Liver (tissue), 9 donors: Measurements from ENCODE around the gene DKKL1. TPM values are rescaled to one million over a fixed set of nuclear protein-coding genes. Genes with fewer than 3 reads are reported as not detected.

ENCODE experiments used
- DNase-seq: peaks from one replicate; pipeline ENCODE4 v3.0.0-alpha.2; 2017; ENCODE audit warnings: low spot score
- H3K27ac ChIP-seq, 2 donors: one replicate each; pipeline ENCODE4 v1.7.0; 2013; ENCODE audit warnings: inconsistent platforms in 2 of 2, low read length in 2 of 2, control low read depth in 1 of 2, low read depth in 1 of 2, mild to moderate bottlenecking in 1 of 2
- H3K27me3 ChIP-seq, 4 donors: one replicate each; pipeline versions ENCODE4 v1.6.1 to v1.7.0; 2013; ENCODE audit warnings: low read length in 3 of 4, inconsistent platforms in 1 of 4, mild to moderate bottlenecking in 1 of 4, moderate library complexity in 1 of 4; ENCODE audit not compliant: control insufficient read depth in 4 of 4, insufficient read depth in 4 of 4
- H3K36me3 ChIP-seq, 4 donors: one replicate each; pipeline versions ENCODE4 v1.6.1 to v1.7.0; 2013; ENCODE audit warnings: low read length in 3 of 4, mild to moderate bottlenecking in 3 of 4, low read depth in 1 of 4, moderate library complexity in 1 of 4; ENCODE audit not compliant: control insufficient read depth in 4 of 4, insufficient read depth in 3 of 4
- H3K4me1 ChIP-seq, 4 donors: one replicate each; pipeline versions ENCODE4 v1.6.1 to v1.7.0; 2013; ENCODE audit warnings: low read length in 3 of 4, mild to moderate bottlenecking in 3 of 4, moderate library complexity in 1 of 4; ENCODE audit not compliant: control insufficient read depth in 4 of 4, insufficient read depth in 4 of 4
- H3K4me3 ChIP-seq, 3 donors: one replicate each; pipeline versions ENCODE4 v1.6.1 to v1.7.0; 2013; ENCODE audit warnings: low read length in 3 of 3, control low read depth in 1 of 3, low read depth in 1 of 3, mild to moderate bottlenecking in 1 of 3
- H3K9ac ChIP-seq, 2 donors: one replicate each; pipeline ENCODE4 v1.7.0; 2013; ENCODE audit warnings: low read length in 2 of 2, mild to moderate bottlenecking in 2 of 2, moderate library complexity in 2 of 2, control low read depth in 1 of 2, low read depth in 1 of 2
- H3K9me3 ChIP-seq, 4 donors: one replicate each; pipeline versions ENCODE4 v1.6.1 to v1.7.0; 2013; ENCODE audit warnings: low read length in 3 of 4; ENCODE audit not compliant: control insufficient read depth in 4 of 4
- EGR1 ChIP-seq, 2 donors: IDR thresholded peaks; 2 replicates each; pipeline ENCODE4 v1.6.1; 2016 to 2018; ENCODE audit warnings: antibody characterized with exemption in 2 of 2, low read depth in 2 of 2
- FOXA2 ChIP-seq: IDR thresholded peaks from 2 replicates; pipeline ENCODE4 v1.6.1; 2016; ENCODE audit warnings: antibody characterized with exemption
- GABPA ChIP-seq, 2 donors: IDR thresholded peaks in 1 of 2; conservative IDR thresholded peaks in 1 of 2; 2 replicates each; pipeline ENCODE4 v1.6.1; 2016; ENCODE audit warnings: antibody characterized with exemption in 2 of 2, mild to moderate bottlenecking in 1 of 2, moderate library complexity in 1 of 2
- HNF4A ChIP-seq, 2 donors: conservative IDR thresholded peaks; 2 replicates each; pipeline ENCODE4 v1.6.1; 2016; ENCODE audit warnings: antibody characterized with exemption in 2 of 2, mild to moderate bottlenecking in 2 of 2
- JUND ChIP-seq, 2 donors: IDR thresholded peaks; 2 replicates each; pipeline ENCODE4 v1.6.1; 2016; ENCODE audit warnings: antibody characterized with exemption in 2 of 2
- NR2F2 ChIP-seq: IDR thresholded peaks from 2 replicates; pipeline ENCODE4 v1.6.1; 2016; ENCODE audit warnings: antibody characterized with exemption
- RAD21 ChIP-seq, 2 donors: IDR thresholded peaks; 2 replicates each; pipeline ENCODE4 v1.6.1; 2016; ENCODE audit warnings: antibody characterized with exemption in 2 of 2, mild to moderate bottlenecking in 2 of 2
- RXRA ChIP-seq, 2 donors: IDR thresholded peaks; 2 replicates each; pipeline ENCODE4 v1.6.1; 2017 to 2018; ENCODE audit warnings: antibody characterized with exemption in 2 of 2, mild to moderate bottlenecking in 1 of 2
- TAF1 ChIP-seq: conservative IDR thresholded peaks from 2 replicates; pipeline ENCODE4 v1.6.1; 2016; ENCODE audit warnings: antibody characterized with exemption, mild to moderate bottlenecking
- WGBS: extraction: QIAGEN DNeasy Blood & Tissue Kit; methylation state at CpG from one replicate; pipeline ENCODE4 v1.1.7; 2013; 5-methylcytosine and 5-hydroxymethylcytosine counted together
- polyA plus RNA-seq, 2 donors: library from polyadenylated mRNA; stranded (reverse) in 1 of 2; unstranded in 1 of 2; fragments of 200-250 nt in 1 of 2; fragments of >200 nt in 1 of 2; fragmentation: Nextera tagmentation in 1 of 2; extraction: Ambion mirVana in 1 of 2; gene quantifications; one replicate each; pipeline versions ENCODE4 v1.2.1 to v1.2.3, GENCODE V29; 2013 to 2015
- total RNA-seq, 2 donors: library from RNA; depleted of rRNA; stranded (reverse); fragments of >200 nt; gene quantifications; one replicate each; pipeline ENCODE4 v1.2.3, GENCODE V29; 2014
- TF ChIP-seq, protein P1 (sequence below): IDR thresholded peaks from 2 replicates; pipeline ENCODE4 v1.6.1; 2016; ENCODE audit warnings: antibody characterized with exemption
- TF ChIP-seq, protein P2 (sequence below): IDR thresholded peaks from 2 replicates; pipeline ENCODE4 v1.6.1; 2016; ENCODE audit warnings: antibody characterized with exemption
- TF ChIP-seq, protein P3 (sequence below): IDR thresholded peaks from 2 replicates; pipeline ENCODE4 v1.6.1; 2016; ENCODE audit warnings: antibody characterized with exemption
- TF ChIP-seq, protein P4 (sequence below): IDR thresholded peaks from 2 replicates; pipeline ENCODE4 v1.6.1; 2016; ENCODE audit warnings: antibody characterized with exemption, mild to moderate bottlenecking
- donor health status: healthy.
- donor health status: healthy.
- donor health status: healthy.
- donor health status: healthy.
- donor health status: healthy.

Gene DKKL1
- total and polyA plus RNA-seq, 4 donors, result 0.14 to 0.16 TPM; not detected in 2

DNA sequence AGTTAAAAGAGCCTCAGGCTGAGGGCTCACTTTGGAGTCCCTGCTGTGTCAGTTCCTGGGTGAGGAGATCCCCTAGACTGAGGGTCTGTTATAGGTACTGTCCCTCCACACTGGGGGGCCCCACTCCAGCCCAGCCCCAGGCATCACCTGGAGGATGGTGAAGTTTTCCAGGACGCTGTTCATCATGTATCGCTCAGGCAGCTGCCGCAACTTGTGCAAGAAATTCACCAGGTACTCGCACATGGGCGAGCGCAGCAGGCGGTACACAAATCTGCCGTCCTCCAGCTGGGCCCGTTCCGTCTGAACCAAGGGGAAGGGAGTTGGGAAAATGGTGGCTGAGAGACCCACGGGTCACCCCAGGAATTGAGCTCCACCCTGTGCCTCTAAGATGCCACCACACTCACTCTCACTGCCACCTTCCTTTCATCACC lies 21.4 kb upstream of the DKKL1 start:
- H3K4me3 ChIP-seq, result no peak overlapping the region
- no peak overlapping the region for H3K9ac ChIP-seq
- no peaks in the 10 kb centered on the region for H3K9me3 ChIP-seq
- peaks cover 2 to 20% (median 11%) of the 10 kb centered on the region in 4 donors for H3K4me1 ChIP-seq
- H3K36me3 ChIP-seq, result peaks cover 0 to 10% (median 6%) of the 10 kb centered on the region in 4 donors
- DNase-seq, result no peak
- no peaks in the 10 kb centered on the region for H3K27me3 ChIP-seq
- WGBS, result 96% methylated on average over 11 of the region's 11 CpGs
- TF ChIP-seq RAD21 (IDR thresholded peaks at IDR 0.05), result no peak
- no peak for TF ChIP-seq NR2F2
- no peak overlapping the region for H3K27ac ChIP-seq

DNA sequence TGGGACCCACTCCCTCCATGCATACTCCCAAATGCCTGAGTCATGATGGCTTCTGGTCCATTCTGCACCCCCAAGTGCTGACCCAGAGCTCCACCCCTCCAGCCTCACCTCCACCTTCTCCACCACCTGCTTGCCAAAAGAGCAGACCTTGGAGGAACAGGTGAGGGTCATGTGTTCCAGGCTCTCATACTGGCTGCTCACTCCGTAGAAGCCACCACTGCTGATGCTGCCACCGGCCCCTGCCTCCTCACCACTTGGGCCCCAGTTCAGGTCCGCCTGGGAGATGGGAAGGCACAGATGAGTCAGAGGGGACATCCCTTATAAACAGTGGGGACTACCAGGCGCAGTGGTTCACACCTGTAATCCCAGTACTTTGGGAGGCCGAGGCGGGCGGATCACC lies 20.6 kb upstream of the DKKL1 start:
- H3K9ac ChIP-seq, result no peak overlapping the region
- H3K27me3 ChIP-seq, result no peaks in the 10 kb centered on the region
- TF ChIP-seq, protein P1, sequence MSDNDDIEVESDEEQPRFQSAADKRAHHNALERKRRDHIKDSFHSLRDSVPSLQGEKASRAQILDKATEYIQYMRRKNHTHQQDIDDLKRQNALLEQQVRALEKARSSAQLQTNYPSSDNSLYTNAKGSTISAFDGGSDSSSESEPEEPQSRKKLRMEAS, result no peak
- TF ChIP-seq RAD21 (IDR thresholded peaks at IDR 0.05) (no peak), TAF1 (no peak), JUND (IDR thresholded peaks at IDR 0.05) (no peak), EGR1 (IDR thresholded peaks at IDR 0.05; ENCODE audit: low read depth in 2 of 2) (no peak), HNF4A (conservative IDR thresholded peaks at IDR 0.05) (no peak), RXRA (IDR thresholded peaks at IDR 0.05) (no peak), FOXA2 (no peak), NR2F2 (no peak), GABPA (IDR thresholded peaks at IDR 0.05 in 1 of 2, conservative IDR thresholded peaks at IDR 0.05 in 1 of 2) (no peak)
- TF ChIP-seq, protein P2, sequence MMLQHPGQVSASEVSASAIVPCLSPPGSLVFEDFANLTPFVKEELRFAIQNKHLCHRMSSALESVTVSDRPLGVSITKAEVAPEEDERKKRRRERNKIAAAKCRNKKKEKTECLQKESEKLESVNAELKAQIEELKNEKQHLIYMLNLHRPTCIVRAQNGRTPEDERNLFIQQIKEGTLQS, result no peak
- TF ChIP-seq, protein P3, sequence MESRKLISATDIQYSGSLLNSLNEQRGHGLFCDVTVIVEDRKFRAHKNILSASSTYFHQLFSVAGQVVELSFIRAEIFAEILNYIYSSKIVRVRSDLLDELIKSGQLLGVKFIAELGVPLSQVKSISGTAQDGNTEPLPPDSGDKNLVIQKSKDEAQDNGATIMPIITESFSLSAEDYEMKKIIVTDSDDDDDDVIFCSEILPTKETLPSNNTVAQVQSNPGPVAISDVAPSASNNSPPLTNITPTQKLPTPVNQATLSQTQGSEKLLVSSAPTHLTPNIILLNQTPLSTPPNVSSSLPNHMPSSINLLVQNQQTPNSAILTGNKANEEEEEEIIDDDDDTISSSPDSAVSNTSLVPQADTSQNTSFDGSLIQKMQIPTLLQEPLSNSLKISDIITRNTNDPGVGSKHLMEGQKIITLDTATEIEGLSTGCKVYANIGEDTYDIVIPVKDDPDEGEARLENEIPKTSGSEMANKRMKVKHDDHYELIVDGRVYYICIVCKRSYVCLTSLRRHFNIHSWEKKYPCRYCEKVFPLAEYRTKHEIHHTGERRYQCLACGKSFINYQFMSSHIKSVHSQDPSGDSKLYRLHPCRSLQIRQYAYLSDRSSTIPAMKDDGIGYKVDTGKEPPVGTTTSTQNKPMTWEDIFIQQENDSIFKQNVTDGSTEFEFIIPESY, result no peak
- TF ChIP-seq, protein P4, sequence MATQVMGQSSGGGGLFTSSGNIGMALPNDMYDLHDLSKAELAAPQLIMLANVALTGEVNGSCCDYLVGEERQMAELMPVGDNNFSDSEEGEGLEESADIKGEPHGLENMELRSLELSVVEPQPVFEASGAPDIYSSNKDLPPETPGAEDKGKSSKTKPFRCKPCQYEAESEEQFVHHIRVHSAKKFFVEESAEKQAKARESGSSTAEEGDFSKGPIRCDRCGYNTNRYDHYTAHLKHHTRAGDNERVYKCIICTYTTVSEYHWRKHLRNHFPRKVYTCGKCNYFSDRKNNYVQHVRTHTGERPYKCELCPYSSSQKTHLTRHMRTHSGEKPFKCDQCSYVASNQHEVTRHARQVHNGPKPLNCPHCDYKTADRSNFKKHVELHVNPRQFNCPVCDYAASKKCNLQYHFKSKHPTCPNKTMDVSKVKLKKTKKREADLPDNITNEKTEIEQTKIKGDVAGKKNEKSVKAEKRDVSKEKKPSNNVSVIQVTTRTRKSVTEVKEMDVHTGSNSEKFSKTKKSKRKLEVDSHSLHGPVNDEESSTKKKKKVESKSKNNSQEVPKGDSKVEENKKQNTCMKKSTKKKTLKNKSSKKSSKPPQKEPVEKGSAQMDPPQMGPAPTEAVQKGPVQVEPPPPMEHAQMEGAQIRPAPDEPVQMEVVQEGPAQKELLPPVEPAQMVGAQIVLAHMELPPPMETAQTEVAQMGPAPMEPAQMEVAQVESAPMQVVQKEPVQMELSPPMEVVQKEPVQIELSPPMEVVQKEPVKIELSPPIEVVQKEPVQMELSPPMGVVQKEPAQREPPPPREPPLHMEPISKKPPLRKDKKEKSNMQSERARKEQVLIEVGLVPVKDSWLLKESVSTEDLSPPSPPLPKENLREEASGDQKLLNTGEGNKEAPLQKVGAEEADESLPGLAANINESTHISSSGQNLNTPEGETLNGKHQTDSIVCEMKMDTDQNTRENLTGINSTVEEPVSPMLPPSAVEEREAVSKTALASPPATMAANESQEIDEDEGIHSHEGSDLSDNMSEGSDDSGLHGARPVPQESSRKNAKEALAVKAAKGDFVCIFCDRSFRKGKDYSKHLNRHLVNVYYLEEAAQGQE, result no peak
- no peaks in the 10 kb centered on the region for H3K9me3 ChIP-seq
- no peak overlapping the region for H3K27ac ChIP-seq
- peaks cover 2 to 20% (median 11%) of the 10 kb centered on the region in 4 donors for H3K4me1 ChIP-seq
- WGBS, result 94% methylated on average over 7 of the region's 7 CpGs
- no peak overlapping the region for H3K4me3 ChIP-seq
- no peak for DNase-seq
- peaks cover 0 to 10% (median 6%) of the 10 kb centered on the region in 4 donors for H3K36me3 ChIP-seq
